Sigmoid colon (tissue), 7 donors: ENCODE data around the gene GCNT2. TPM values are rescaled to one million over a fixed set of nuclear protein-coding genes. Genes with fewer than 3 reads are reported as not detected.
"Not testable (repeated sequence)": the region's sequence is repeated elsewhere in the genome, so short reads cannot be mapped to it uniquely, and the experiment has no call there.

Experiments used
- DNase-seq: peaks from one replicate; pipeline ENCODE4 v3.0.0-alpha.2; 2019
- H3K27ac ChIP-seq, 4 donors: fragments of 200-600 bp; sonication (generic); one replicate each; pipeline ENCODE4 v1.5.1; 2016 to 2019; ENCODE audit warnings: mild to moderate bottlenecking in 1 of 4
- H3K27me3 ChIP-seq, 3 donors: fragments of 200-600 bp; sonication (generic); one replicate each; pipeline ENCODE4 v1.5.1; 2019; ENCODE audit warnings: mild to moderate bottlenecking in 1 of 3
- H3K36me3 ChIP-seq, 4 donors: fragments of 200-600 bp; sonication (generic); one replicate each; pipeline ENCODE4 v1.5.1; 2016 to 2019
- H3K4me1 ChIP-seq, 4 donors: fragments of 200-600 bp; sonication (generic); one replicate each; pipeline ENCODE4 v1.5.1; 2017 to 2019
- H3K4me3 ChIP-seq, 4 donors: fragments of 200-600 bp; sonication (generic); one replicate each; pipeline ENCODE4 v1.5.1; 2017 to 2019; ENCODE audit warnings: mild to moderate bottlenecking in 2 of 4, moderate library complexity in 1 of 4
- H3K9me3 ChIP-seq, 4 donors: fragments of 200-600 bp in 3 of 4; sonication (generic) in 3 of 4; one replicate each; pipeline versions ENCODE4 v1.5.1 to v1.6.1; 2013 to 2019
- EP300 ChIP-seq, 4 donors: sonication (generic); formaldehyde crosslinking; IDR thresholded peaks; one replicate each; pipeline ENCODE4 v1.6.1; 2017; ENCODE audit warnings: antibody characterized with exemption in 4 of 4
- POLR2A ChIP-seq, 2 donors: fragments of 450-650 bp; IDR thresholded peaks; one replicate each; pipeline ENCODE4 v1.6.1; 2016; ENCODE audit warnings: antibody characterized with exemption in 2 of 2, mild to moderate bottlenecking in 2 of 2, moderate library complexity in 2 of 2
- POLR2AphosphoS5 ChIP-seq, 4 donors: sonication (generic); formaldehyde crosslinking; IDR thresholded peaks; one replicate each; pipeline ENCODE4 v1.6.1; 2017; ENCODE audit warnings: antibody characterized with exemption in 4 of 4
- WGBS, 2 donors: extraction: QIAGEN DNeasy Blood & Tissue Kit; methylation state at CpG; one replicate each; pipeline ENCODE4 v1.1.7; 2013; 5-methylcytosine and 5-hydroxymethylcytosine counted together
- intact Hi-C: fragments of 100-400 bp; cut with DNase I; formaldehyde crosslinking; loops from one replicate; pipeline ENCODE4 v1.15.1; 2023
- polyA plus RNA-seq, 3 donors: library from polyadenylated mRNA; stranded (reverse); fragments of 200-250 nt; gene quantifications; one replicate each; pipeline ENCODE4 v1.2.3, GENCODE V29; 2013
- total RNA-seq, 4 donors: library from RNA; depleted of rRNA; stranded (reverse); fragments of >200 nt; gene quantifications; one replicate each; pipeline ENCODE4 v1.1.0, GENCODE V29; 2016
- TF ChIP-seq, protein P1 (sequence below), 4 experiments: fragments of 450-650 bp in 3 of 4; fragments of 200-600 bp in 1 of 4; IDR thresholded peaks; one replicate each; pipeline ENCODE4 v1.5.1; 2016 to 2019; ENCODE audit warnings: antibody characterized with exemption in 4 of 4, mild to moderate bottlenecking in 3 of 4, moderate library complexity in 2 of 4
- donor health status: healthy with polysubstance abuse.
- donor health status: Bipolar disorder and iron deficiency.
- donor health status: healthy.

Gene GCNT2
- total and polyA plus RNA-seq, 7 donors, result 2.4 to 26.9 (median 13.2) TPM

DNA sequence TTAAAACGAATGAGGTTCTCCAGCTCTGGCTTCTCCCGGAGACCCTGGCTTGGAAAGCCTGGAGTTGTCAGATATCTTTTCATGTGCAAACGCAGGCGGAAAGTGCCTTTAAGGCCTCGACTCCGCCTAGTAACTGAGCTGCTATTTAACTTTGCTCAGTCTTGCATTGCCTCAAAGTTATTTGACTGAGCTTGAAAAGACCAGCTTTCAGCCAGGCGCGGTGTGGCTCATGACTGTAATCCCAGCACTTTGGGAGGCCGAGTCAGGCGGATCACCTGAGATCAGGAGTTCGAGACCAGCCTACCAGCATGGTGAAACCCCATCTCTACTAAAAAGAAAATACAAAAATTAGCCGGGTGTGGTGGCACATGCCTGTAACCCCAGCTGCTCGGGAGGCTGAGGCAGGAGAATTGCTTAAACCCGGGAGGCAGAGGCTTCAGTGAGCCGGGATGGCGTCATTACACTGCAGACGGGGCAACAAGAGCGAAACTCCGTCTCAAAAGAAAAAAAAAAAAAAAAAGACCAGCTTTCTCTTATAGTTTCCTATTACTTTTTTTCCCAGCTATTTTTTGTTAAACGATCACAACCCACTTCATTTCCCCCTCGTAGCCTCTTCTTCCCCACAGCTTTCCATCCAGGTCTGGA, 1.9 kb downstream of the GCNT2 start:
- 88 to 91% methylated on average over 21 of the region's 21 CpGs for WGBS, 2 donors
- no peaks in the 10 kb centered on the region for H3K9me3 ChIP-seq
- peaks cover 0 to 16% (median 9%) of the 10 kb centered on the region in 4 donors for H3K4me1 ChIP-seq
- peak overlapping the region; percentile 60 to 76 (median 72) for H3K27ac ChIP-seq
- H3K27me3 ChIP-seq, result no peaks in the 10 kb centered on the region
- intact Hi-C loops, result no loop called here
- no peaks in the 10 kb centered on the region for H3K36me3 ChIP-seq
- no peak for TF ChIP-seq POLR2A (IDR thresholded peaks at IDR 0.05)
- TF ChIP-seq, protein P1, sequence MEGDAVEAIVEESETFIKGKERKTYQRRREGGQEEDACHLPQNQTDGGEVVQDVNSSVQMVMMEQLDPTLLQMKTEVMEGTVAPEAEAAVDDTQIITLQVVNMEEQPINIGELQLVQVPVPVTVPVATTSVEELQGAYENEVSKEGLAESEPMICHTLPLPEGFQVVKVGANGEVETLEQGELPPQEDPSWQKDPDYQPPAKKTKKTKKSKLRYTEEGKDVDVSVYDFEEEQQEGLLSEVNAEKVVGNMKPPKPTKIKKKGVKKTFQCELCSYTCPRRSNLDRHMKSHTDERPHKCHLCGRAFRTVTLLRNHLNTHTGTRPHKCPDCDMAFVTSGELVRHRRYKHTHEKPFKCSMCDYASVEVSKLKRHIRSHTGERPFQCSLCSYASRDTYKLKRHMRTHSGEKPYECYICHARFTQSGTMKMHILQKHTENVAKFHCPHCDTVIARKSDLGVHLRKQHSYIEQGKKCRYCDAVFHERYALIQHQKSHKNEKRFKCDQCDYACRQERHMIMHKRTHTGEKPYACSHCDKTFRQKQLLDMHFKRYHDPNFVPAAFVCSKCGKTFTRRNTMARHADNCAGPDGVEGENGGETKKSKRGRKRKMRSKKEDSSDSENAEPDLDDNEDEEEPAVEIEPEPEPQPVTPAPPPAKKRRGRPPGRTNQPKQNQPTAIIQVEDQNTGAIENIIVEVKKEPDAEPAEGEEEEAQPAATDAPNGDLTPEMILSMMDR (IDR thresholded peaks at IDR 0.05), result no peak
- TF ChIP-seq EP300 (IDR thresholded peaks at IDR 0.05), result no peak
- TF ChIP-seq POLR2AphosphoS5 (IDR thresholded peaks at IDR 0.05), result no peak
- no peak for DNase-seq
- peak overlapping the region in 1 of 4 donors; percentile 9 for H3K4me3 ChIP-seq

DNA sequence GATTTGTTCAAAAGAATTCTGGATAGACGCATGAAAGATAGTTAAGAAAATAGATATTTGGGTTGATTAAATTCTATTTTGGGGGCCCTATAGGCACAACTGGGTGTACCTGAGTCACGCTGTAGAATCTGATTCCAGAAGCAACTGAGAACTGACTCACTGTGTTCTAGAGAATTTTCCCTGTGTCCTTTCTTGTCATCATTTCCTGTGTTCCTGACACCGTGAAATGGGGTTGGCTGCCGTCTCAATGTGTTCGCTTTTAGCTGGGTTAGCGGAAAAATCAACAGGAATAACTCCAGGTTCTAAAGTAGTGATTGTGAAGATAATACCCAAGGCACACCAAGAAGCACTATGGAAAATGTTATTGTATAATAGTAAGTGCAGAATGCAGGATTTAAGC, 5.0 kb downstream of the GCNT2 start:
- H3K27ac ChIP-seq, result peak overlapping the region in 1 of 4 donors; percentile 19
- H3K4me1 ChIP-seq, result peaks cover 0 to 11% (median 3%) of the 10 kb centered on the region in 4 donors
- no peaks in the 10 kb centered on the region for H3K9me3 ChIP-seq
- no peaks in the 10 kb centered on the region for H3K27me3 ChIP-seq
- no peak for TF ChIP-seq EP300 (IDR thresholded peaks at IDR 0.05)
- TF ChIP-seq POLR2AphosphoS5 (IDR thresholded peaks at IDR 0.05), result no peak
- no peak for TF ChIP-seq POLR2A (IDR thresholded peaks at IDR 0.05)
- TF ChIP-seq, protein P1 (IDR thresholded peaks at IDR 0.05), result no peak
- peaks cover 0 to 7% (median 0%) of the 10 kb centered on the region in 4 donors for H3K36me3 ChIP-seq
- intact Hi-C loops, result no loop called here
- DNase-seq, result no peak
- no peak overlapping the region for H3K4me3 ChIP-seq
- WGBS, 2 donors, result 89 to 93% methylated on average over 6 of the region's 6 CpGs

DNA sequence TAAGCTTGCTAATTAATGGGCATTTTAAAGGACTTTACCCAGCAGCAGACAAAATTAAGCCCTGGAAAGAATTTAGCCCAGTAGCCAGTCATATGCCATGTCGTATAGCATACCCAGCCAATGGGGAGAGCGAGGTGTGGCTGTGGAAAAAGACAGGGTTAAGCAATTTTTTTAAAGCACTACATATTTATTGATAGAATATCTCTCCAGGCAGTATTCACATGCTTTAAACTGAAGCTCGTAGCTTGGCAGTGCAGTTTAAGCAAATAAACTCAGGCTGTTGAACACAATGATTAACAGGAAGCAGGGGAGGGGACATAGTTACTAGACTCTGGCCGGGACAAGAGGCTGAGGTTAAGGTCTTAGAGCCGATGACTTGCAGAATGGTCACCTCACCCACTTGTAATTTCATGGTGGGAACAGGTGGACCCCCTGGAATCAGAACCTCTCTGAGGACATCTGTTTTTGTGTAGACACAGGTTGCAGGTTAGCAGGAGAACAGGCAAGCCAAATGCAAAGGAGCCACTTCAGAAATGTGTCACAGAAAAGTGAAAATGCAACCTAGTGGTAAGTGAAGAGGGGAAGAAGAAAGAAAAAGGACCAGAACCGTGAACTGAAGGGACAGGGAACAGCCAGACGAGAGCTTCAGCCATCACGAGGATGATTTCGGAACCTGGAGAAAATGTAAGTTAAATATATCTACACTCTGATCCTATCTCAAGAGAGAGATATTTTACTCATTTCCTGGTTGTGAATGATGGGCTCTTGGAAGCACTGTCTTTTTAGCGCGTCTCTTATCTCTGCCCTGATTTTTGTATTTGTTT, 7.2 kb downstream of the GCNT2 start:
- peak overlapping the region in 3 of 4 donors; percentile 3 to 27 (median 20) for H3K4me3 ChIP-seq
- no peak for TF ChIP-seq EP300 (IDR thresholded peaks at IDR 0.05)
- TF ChIP-seq POLR2AphosphoS5 (IDR thresholded peaks at IDR 0.05), result peak in 1 of 4 donors; percentile 13
- peak in 1 of 2 donors; percentile 12 for TF ChIP-seq POLR2A (IDR thresholded peaks at IDR 0.05)
- TF ChIP-seq, protein P1 (IDR thresholded peaks at IDR 0.05), result no peak
- no peaks in the 10 kb centered on the region for H3K9me3 ChIP-seq
- DNase-seq, result no peak
- no peaks in the 10 kb centered on the region for H3K27me3 ChIP-seq
- peak overlapping the region; percentile 2 to 63 (median 12) for H3K27ac ChIP-seq
- intact Hi-C loops, result no loop called here
- 12 to 15% methylated on average over 11 of the region's 11 CpGs for WGBS, 2 donors
- H3K36me3 ChIP-seq, result peaks cover 0 to 7% (median 0%) of the 10 kb centered on the region in 4 donors
- H3K4me1 ChIP-seq, result peaks cover 0 to 5% (median 0%) of the 10 kb centered on the region in 4 donors

DNA sequence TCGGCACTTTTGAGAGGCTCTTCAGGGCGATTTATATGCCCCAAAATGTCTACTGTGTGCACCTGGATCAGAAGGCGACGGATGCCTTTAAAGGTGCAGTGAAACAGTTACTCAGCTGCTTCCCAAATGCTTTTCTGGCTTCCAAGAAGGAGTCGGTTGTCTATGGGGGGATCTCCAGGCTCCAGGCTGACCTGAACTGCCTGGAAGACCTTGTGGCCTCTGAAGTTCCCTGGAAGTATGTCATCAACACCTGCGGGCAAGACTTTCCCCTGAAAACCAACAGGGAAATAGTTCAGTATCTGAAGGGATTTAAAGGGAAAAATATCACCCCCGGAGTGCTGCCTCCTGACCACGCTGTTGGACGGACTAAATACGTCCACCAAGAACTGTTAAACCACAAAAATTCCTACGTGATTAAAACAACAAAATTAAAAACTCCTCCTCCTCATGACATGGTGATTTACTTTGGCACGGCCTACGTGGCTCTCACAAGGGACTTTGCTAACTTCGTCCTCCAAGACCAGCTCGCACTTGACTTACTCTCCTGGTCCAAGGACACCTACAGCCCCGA, 8.2 kb downstream of the GCNT2 start:
- no peak for DNase-seq
- H3K4me1 ChIP-seq, result peaks cover 0 to 5% (median 0%) of the 10 kb centered on the region in 4 donors
- TF ChIP-seq, protein P1 (IDR thresholded peaks at IDR 0.05), result no peak
- no peak for TF ChIP-seq POLR2AphosphoS5 (IDR thresholded peaks at IDR 0.05)
- TF ChIP-seq EP300 (IDR thresholded peaks at IDR 0.05), result no peak
- TF ChIP-seq POLR2A (IDR thresholded peaks at IDR 0.05), result no peak
- peaks cover 0 to 7% (median 0%) of the 10 kb centered on the region in 4 donors for H3K36me3 ChIP-seq
- intact Hi-C loops, result no loop called here
- WGBS, 2 donors, result 59 to 85% methylated on average over 16 of the region's 16 CpGs
- peak overlapping the region in 1 of 4 donors; percentile 63 for H3K27ac ChIP-seq
- no peaks in the 10 kb centered on the region for H3K27me3 ChIP-seq
- H3K4me3 ChIP-seq, result peak overlapping the region in 3 of 4 donors; percentile 3 to 27 (median 20)
- H3K9me3 ChIP-seq, result no peaks in the 10 kb centered on the region

DNA sequence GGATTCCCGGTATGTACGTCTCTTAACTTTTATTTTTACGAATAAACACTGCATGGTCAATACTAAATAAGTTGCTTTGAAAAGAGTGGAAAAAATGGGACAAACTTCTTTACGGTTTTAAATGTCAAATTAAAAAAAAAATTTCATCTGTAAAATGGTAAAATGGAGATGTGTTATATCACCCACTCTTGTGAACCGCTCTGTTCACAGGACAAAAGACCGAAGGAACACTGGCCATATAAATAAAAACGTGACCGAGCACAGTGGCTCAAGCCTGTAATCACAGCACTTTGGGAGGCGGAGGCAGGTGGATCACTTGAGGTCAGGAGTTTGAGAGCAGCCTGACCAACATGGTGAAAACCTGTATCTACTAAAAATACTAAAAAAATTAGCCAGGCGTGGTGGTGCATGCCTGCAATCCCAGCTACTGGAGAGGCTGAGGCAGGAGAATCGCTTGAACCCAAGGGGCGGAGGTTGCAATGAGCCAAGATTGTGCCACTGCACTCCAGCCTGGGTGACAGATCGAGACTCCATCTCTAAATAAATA, 8.8 kb downstream of the GCNT2 start:
- intact Hi-C loops, H3K4me3 ChIP-seq, H3K36me3 ChIP-seq, H3K9me3 ChIP-seq, DNase-seq, H3K27ac ChIP-seq, H3K4me1 ChIP-seq, H3K27me3 ChIP-seq: not testable (repeated sequence)
- 86 to 93% methylated on average over 13 of the region's 13 CpGs for WGBS, 2 donors
